ENCODE measurements around the gene TRIM37.

GRCh38 chr17:59093145-59093701 is 13.5 kb downstream of the TRIM37 start:
- TF ChIP-seq CTCF (IDR thresholded peaks at IDR 0.05) (no peak), EZH2 (IDR thresholded peaks at IDR 0.05; ENCODE audit: borderline replicate concordance, insufficient read depth, low read depth, low read length, poor library complexity, severe bottlenecking) (no peak)

Measured in B cell (primary cell).